Cardiac fibroblast (primary cell): ENCODE data around the gene TNFAIP8L3.

Source experiments
- DNase-seq, 2 donors: peaks; one replicate each; pipeline versions ENCODE4 v3.0.0 to v3.0.0-alpha.2; 2010; ENCODE audit warnings: low read depth in 2 of 2
- H3K4me3 ChIP-seq, 2 donors: replicated peaks in 1 of 2; 1 replicate in 1 of 2; 2 replicates in 1 of 2; pipeline ENCODE4 v1.5.1; 2011; ENCODE audit warnings: low read depth in 2 of 2, low read length in 2 of 2, mild to moderate bottlenecking in 2 of 2, moderate library complexity in 1 of 2
- TF ChIP-seq, protein P1 (sequence below): IDR thresholded peaks from one replicate; pipeline ENCODE4 v1.5.1; 2011; ENCODE audit warnings: low read depth, mild to moderate bottlenecking, low read length, inconsistent platforms

Gene TNFAIP8L3

DNA sequence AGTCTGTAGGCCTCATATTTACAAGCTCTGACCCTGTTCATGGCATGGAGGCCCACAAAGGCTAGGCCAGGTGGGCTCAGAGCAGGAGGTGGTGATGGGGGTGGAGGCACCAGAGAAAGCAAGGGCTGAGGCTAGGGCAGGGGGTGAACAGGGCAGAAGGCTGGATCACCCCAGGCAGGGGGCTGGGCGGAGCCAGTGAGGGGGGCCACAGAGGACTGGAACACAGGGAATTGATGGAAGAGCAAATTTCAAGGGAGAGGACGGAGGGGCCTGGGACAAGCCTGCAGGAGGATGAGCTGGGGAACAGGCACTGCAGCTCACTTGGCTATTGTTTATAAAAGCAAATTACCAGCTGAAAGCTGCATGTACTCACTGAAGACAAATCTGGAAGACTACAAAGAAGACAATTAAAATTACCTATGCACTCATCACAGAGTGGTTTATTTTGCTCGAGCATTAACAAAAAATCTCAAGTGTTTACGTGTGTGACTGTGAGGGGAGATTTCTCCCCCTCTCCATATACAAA, 11.0 kb downstream of the TNFAIP8L3 start:
- DNase-seq = no peak
- H3K4me3 ChIP-seq = no peak overlapping the region
- TF ChIP-seq, protein P1, sequence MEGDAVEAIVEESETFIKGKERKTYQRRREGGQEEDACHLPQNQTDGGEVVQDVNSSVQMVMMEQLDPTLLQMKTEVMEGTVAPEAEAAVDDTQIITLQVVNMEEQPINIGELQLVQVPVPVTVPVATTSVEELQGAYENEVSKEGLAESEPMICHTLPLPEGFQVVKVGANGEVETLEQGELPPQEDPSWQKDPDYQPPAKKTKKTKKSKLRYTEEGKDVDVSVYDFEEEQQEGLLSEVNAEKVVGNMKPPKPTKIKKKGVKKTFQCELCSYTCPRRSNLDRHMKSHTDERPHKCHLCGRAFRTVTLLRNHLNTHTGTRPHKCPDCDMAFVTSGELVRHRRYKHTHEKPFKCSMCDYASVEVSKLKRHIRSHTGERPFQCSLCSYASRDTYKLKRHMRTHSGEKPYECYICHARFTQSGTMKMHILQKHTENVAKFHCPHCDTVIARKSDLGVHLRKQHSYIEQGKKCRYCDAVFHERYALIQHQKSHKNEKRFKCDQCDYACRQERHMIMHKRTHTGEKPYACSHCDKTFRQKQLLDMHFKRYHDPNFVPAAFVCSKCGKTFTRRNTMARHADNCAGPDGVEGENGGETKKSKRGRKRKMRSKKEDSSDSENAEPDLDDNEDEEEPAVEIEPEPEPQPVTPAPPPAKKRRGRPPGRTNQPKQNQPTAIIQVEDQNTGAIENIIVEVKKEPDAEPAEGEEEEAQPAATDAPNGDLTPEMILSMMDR = no peak

DNA sequence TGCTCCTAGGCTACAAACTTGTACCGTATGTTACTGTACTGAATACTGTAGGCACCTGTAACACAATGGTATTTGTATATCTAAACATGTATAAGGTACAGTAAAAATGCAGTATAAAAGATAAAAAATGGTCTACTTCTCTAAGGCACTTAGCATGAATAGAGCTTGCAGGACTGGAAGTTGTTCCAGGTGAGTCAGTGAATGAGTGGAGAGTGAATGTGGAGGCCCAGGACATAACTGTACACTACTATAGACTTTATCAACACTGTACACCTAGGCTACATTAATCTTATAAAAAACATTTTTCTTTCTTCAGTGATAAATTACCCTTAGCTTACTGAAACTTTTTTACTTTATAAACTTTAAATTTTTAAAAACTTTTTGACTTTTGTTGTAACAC, 12.5 kb downstream of the TNFAIP8L3 start:
- H3K4me3 ChIP-seq = no peak overlapping the region
- TF ChIP-seq, protein P1 = no peak
- DNase-seq = no peak

DNA sequence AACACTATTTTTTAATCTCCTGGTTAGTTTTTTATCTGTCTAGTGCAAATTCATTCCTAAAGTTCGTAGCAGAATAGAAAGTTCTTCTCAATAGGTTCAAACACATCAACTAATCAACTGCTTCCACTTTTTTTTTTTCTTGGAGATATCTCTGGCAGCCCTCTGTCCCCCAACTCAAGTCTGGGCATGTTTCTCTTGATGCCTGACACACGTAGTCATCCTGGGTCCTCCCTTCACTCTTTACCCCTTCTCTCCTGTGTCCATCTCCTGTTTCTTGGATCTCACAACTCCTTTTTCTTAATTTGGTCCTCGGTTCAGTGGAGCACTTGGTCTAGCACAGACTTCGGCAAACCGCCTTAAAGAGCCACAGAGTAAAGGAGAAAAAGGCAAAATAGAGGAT, 14.4 kb downstream of the TNFAIP8L3 start:
- H3K4me3 ChIP-seq = no peak overlapping the region
- no peak for DNase-seq
- TF ChIP-seq, protein P1 = no peak

DNA sequence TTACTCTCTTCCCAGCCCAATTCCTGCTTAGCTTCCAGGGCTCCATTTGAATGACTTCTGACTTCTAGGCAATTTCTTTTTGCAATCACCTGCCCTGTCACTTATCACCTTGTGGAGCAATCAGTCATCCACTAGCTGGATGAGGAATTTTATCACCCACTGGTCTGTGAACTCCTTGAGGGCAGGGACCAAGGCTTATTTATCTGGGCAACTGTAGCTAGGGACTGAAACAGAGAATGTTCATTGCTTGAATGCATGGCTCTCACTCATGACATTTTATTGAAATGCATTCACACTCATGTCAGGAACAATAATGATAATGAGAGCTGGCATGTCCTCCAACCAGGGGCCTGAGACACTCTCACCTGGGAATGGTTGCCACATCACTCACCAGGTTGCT, 15.5 kb downstream of the TNFAIP8L3 start:
- no peak for DNase-seq
- H3K4me3 ChIP-seq = no peak overlapping the region
- TF ChIP-seq, protein P1 = no peak

- peak in 1 of 2 donors; percentile 77 for DNase-seq
- TF ChIP-seq, protein P1 = no peak
- peak overlapping the region in 1 of 2 donors; percentile 15 for H3K4me3 ChIP-seq
These were observed 17.2 kb downstream of the TNFAIP8L3 start for GRCh38 chr15:51077221-51078153.

DNA sequence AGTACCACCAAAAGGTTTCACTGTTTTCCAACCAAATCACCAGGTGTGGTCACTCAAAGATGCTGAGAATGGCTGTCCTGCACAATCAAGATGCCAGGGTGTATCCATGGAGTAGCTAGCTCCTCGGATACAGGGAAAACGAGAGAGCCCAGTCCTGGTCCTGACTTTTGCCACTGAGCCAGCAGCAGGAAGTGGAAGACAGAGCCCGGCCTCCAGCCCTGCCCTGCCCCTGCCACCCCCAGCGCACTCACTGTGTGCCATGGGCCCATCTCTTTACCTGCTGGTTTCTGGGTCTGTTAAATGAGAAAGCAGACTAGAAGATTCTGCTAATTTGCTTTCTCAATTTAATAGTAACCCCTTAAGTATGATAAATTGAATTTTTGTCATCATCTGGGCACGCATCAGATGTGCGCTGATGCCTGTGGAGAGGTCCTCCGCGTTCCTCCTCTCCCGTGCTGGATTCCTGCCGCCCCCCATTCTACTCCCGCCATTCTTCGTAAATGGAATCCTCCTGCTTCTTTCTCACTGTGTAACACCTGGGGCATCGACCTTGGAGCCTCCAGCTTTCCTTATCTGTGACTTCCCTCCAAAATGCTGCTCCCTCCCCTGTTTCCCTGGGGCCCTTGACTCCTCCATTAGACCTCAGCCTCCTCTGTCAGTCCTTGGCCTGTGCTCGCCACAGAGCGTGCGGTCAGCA, 18.0 kb downstream of the TNFAIP8L3 start:
- no peak overlapping the region for H3K4me3 ChIP-seq
- TF ChIP-seq, protein P1 = no peak
- no peak for DNase-seq
